ENCODE measurements around the gene FGF14.

GRCh38 chr13:102333320-102334198 lies 68.3 kb downstream of the FGF14 start:
- TF ChIP-seq CTCF (IDR thresholded peaks at IDR 0.05; ENCODE audit: insufficient read depth, low read depth, low read length) (no peak), EZH2 (IDR thresholded peaks at IDR 0.05; ENCODE audit: insufficient read depth, low read length) (no peak)

Data from astrocyte (in vitro differentiated cells and primary cell).